ENCODE results near the gene ASTN2. TPM values are rescaled to one million over a fixed set of nuclear protein-coding genes. Genes with fewer than 3 reads are reported as not detected.

Gene ASTN2
- total RNA-seq, 4 donors from 2014 or later, result 4.0 to 7.0 (median 4.9) TPM

DNA sequence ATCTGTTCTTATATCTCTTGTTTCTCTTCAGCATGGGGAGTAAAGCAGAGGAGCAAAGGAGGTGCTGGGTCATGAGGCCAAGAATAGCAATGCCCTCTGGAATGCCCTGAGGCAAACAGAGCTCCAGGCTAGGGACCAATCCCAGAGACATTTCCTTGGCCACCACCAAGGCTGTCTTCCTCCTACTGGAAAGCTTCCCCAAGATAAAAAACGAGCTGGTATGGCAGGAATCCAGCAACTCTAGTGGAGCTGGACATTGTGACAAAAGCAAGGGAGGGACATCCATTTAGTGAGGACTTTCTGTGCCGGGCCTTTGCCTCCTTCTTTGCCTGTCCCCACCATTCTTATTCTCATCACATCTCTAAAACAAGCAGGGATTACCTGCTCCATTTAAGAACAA lies 161.6 kb downstream of the ASTN2 start:
- no peak for ATAC-seq
- 0% methylated on average over 1 of the region's 2 CpGs; no CpG with 5 or more reads in 1 of the 2 donors for WGBS, 2 donors (ENCODE audit: low coverage in 1 of 2)

GRCh38 chr9:117250610-117251215 lies 164.1 kb downstream of the ASTN2 start:
- ATAC-seq, result no peak

More for the DNA sequence above, 161.6 kb downstream of the ASTN2 start:
- no peak overlapping the region for H3K27ac ChIP-seq
- no peaks in the 10 kb centered on the region for H3K27me3 ChIP-seq
- no peaks in the 10 kb centered on the region for H3K9me3 ChIP-seq
- H3K36me3 ChIP-seq, result no peaks in the 10 kb centered on the region
- H3K4me1 ChIP-seq, result no peaks in the 10 kb centered on the region
- no peak overlapping the region for H3K4me3 ChIP-seq
- TF ChIP-seq EP300 (IDR thresholded peaks at IDR 0.05), result no peak

GRCh38 chr9:117249799-117250198 lies 165.1 kb downstream of the ASTN2 start:
- Histone ChIP-seq H3K4me3 (no peak overlapping the region), H3K27ac (no peak overlapping the region), H3K9me3 (no peaks in the 10 kb centered on the region), H3K4me1 (no peaks in the 10 kb centered on the region), H3K36me3 (no peaks in the 10 kb centered on the region), H3K27me3 (no peaks in the 10 kb centered on the region)
- no peak for ATAC-seq
- TF ChIP-seq EP300 (IDR thresholded peaks at IDR 0.05) (no peak), POLR2AphosphoS5 (IDR thresholded peaks at IDR 0.05) (no peak), CTCF (IDR thresholded peaks at IDR 0.05) (no peak), POLR2A (IDR thresholded peaks at IDR 0.05) (no peak)
- WGBS, 2 donors (ENCODE audit: low coverage in 1 of 2), result 85% methylated on average over 3 of the region's 3 CpGs; no CpG with 5 or more reads in 1 of the 2 donors

More at GRCh38 chr9:117250610-117251215, 164.1 kb downstream of the ASTN2 start:
- no peak overlapping the region for H3K4me3 ChIP-seq
- H3K9me3 ChIP-seq, result no peaks in the 10 kb centered on the region
- H3K4me1 ChIP-seq, result no peaks in the 10 kb centered on the region
- no peak overlapping the region for H3K27ac ChIP-seq
- no peak for TF ChIP-seq CTCF (IDR thresholded peaks at IDR 0.05)
- TF ChIP-seq POLR2A (IDR thresholded peaks at IDR 0.05), result no peak
- TF ChIP-seq POLR2AphosphoS5 (IDR thresholded peaks at IDR 0.05), result no peak
- no peak for TF ChIP-seq EP300 (IDR thresholded peaks at IDR 0.05)
- no peaks in the 10 kb centered on the region for H3K36me3 ChIP-seq
- 72 to 73% methylated on average over 2 to 3 of the region's 3 CpGs for WGBS, 2 donors (ENCODE audit: low coverage in 1 of 2)
- H3K27me3 ChIP-seq, result no peaks in the 10 kb centered on the region

- no peaks in the 10 kb centered on the region for H3K9me3 ChIP-seq
- ATAC-seq, result no peak
- H3K4me1 ChIP-seq, result no peaks in the 10 kb centered on the region
- H3K27ac ChIP-seq, result no peak overlapping the region
- no peaks in the 10 kb centered on the region for H3K36me3 ChIP-seq
- WGBS, 2 donors (ENCODE audit: low coverage in 1 of 2), result 10 to 60% methylated on average over 1 of the region's 1 CpG
- H3K4me3 ChIP-seq, result no peak overlapping the region
- no peaks in the 10 kb centered on the region for H3K27me3 ChIP-seq
- TF ChIP-seq CTCF (IDR thresholded peaks at IDR 0.05) (peak in 1 of 4 experiments; percentile 34), EP300 (IDR thresholded peaks at IDR 0.05) (no peak)
Observed at GRCh38 chr9:117247266-117247665, 167.6 kb downstream of the ASTN2 start.

DNA sequence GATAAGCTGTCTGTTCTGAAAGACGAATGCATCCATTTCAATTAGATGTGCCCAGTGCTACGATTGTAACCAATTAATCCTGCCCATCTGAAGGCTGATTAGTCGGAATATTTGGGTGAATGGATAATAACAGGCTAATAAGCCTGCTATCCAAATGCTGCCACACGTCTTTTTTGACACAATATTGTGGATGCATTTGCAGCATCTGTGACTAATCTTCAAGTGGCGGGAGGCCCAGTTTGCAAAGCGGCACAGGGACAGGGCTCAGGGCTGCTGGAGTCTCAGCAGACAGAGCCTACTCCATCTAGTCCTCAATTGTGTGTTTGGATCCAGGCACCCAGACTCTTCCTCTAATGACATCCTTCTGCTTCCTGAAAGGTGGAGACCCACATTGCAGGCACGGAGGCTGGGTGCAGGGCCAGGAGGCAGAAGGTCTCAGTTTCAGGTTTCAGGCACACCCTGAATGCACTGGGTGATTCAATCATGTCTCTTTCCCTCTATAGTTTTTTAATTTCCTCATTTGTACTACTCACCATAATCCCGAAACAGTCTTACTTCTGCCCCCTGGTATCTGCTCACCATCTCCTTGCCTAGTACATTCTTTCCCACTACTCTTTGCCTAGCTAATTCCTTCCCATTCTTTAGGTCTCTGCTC lies 169.6 kb downstream of the ASTN2 start:
- TF ChIP-seq EP300 (IDR thresholded peaks at IDR 0.05), result no peak
- TF ChIP-seq POLR2A (IDR thresholded peaks at IDR 0.05), result no peak
- TF ChIP-seq CTCF (IDR thresholded peaks at IDR 0.05), result no peak
- no peak for TF ChIP-seq POLR2AphosphoS5 (IDR thresholded peaks at IDR 0.05)
- Histone ChIP-seq H3K4me3 (no peak overlapping the region), H3K36me3 (no peaks in the 10 kb centered on the region), H3K27me3 (no peaks in the 10 kb centered on the region), H3K4me1 (no peaks in the 10 kb centered on the region), H3K9me3 (no peaks in the 10 kb centered on the region), H3K27ac (no peak overlapping the region)
- 54 to 61% methylated on average over 6 to 8 of the region's 8 CpGs for WGBS, 2 donors (ENCODE audit: low coverage in 1 of 2)
- ATAC-seq, result no peak
